Measurements from ENCODE around the gene ZBTB20. TPM values are rescaled to one million over a fixed set of nuclear protein-coding genes. Genes with fewer than 3 reads are reported as not detected.

Gene ZBTB20
- total RNA-seq, 1 donor from 2014 or later = 61.0 TPM

DNA sequence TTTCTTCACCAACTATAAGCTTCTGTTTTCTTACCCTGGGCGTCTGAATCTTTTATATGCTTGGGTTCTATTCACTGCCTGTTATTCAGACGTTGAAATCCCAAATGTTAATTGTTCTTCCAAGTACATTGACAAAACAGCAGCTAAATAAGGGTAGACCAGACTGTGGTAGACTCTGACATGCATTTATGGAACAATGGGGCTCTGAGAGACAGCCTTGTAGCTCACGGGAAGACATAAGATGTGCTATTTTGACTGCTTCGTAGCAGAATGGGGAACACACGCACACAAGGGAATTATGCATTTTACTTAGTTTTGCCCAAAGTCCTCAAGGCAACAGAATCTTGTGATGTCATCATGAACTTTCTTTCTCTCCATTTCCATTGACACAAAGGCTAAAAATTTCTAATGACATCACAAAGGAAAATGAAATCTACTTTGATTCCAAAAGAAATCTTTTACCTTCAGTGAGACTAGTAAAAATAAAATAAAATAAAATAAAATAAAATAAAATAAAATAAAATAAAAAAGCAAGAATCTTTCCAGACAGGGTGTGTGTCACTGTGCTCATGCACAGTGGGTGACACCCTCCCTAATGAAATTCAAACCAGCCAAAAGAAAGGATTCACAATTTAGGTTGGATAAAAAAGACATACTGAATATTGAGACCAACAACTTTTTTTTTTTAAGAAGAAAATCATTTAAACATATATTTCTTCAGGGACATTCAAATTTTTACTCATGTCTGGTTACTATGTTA, 346.6 kb downstream of the ZBTB20 start:
- no peak for ATAC-seq

DNA sequence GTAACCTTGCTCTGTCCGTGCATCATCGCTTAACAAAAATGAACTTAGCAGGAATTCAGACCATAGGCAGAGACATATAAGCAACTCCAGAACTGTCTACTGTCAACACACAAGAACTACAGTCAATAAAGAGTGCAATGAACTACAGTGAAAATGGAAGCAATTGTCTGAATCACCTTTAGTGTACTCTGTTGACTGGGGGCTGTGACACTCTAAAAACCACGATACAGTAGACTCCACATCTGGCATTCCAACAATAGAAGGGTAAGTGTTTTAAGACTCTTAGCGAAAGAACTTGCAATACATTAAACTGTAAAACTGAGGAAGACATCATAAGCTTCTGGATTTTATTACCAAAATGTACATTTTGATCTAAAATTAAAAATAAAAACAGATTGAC, 347.3 kb downstream of the ZBTB20 start:
- TF ChIP-seq, protein P1, sequence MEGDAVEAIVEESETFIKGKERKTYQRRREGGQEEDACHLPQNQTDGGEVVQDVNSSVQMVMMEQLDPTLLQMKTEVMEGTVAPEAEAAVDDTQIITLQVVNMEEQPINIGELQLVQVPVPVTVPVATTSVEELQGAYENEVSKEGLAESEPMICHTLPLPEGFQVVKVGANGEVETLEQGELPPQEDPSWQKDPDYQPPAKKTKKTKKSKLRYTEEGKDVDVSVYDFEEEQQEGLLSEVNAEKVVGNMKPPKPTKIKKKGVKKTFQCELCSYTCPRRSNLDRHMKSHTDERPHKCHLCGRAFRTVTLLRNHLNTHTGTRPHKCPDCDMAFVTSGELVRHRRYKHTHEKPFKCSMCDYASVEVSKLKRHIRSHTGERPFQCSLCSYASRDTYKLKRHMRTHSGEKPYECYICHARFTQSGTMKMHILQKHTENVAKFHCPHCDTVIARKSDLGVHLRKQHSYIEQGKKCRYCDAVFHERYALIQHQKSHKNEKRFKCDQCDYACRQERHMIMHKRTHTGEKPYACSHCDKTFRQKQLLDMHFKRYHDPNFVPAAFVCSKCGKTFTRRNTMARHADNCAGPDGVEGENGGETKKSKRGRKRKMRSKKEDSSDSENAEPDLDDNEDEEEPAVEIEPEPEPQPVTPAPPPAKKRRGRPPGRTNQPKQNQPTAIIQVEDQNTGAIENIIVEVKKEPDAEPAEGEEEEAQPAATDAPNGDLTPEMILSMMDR (IDR thresholded peaks at IDR 0.05) = no peak
- H3K27me3 ChIP-seq = no peaks in the 10 kb centered on the region
- no peaks in the 10 kb centered on the region for H3K36me3 ChIP-seq
- DNase-seq (no peak), ATAC-seq (no peak)
- intact Hi-C loops (cut with DNase I) = no loop called here
- H3K4me1 ChIP-seq = no peaks in the 10 kb centered on the region
- H3K4me3 ChIP-seq = no peak overlapping the region
- no peaks in the 10 kb centered on the region for H3K9me3 ChIP-seq
- H3K27ac ChIP-seq = no peak overlapping the region

More for the DNA sequence above, 346.6 kb downstream of the ZBTB20 start:
- TF ChIP-seq, protein P1 (IDR thresholded peaks at IDR 0.05) = no peak
- no peaks in the 10 kb centered on the region for H3K27me3 ChIP-seq
- H3K4me1 ChIP-seq = no peaks in the 10 kb centered on the region
- no peaks in the 10 kb centered on the region for H3K9me3 ChIP-seq
- intact Hi-C loops (cut with DNase I) = no loop called here
- H3K4me3 ChIP-seq = no peak overlapping the region
- H3K36me3 ChIP-seq = no peaks in the 10 kb centered on the region
- no peak for DNase-seq
- H3K27ac ChIP-seq = no peak overlapping the region

DNA sequence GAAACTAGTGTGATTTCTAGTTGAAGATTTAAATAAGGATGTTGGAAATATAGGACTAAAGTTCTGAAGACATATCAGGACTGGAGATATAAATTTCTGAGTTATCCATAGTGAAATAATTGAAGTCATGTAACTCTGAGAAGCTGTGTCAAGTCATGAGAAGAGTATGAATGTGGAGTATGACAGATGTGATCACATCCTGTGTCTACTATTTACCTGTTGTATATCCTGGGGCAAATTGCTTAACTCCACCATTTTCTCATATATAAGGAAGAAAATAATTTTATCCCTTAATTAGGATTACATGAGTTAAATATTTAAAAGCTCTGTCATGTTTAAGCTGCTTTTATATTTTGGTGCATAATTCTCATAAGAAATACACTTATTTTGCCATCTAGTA, 350.3 kb downstream of the ZBTB20 start:
- TF ChIP-seq, protein P1 (IDR thresholded peaks at IDR 0.05) = no peak
- ATAC-seq = no peak
- H3K27ac ChIP-seq = no peak overlapping the region

DNA sequence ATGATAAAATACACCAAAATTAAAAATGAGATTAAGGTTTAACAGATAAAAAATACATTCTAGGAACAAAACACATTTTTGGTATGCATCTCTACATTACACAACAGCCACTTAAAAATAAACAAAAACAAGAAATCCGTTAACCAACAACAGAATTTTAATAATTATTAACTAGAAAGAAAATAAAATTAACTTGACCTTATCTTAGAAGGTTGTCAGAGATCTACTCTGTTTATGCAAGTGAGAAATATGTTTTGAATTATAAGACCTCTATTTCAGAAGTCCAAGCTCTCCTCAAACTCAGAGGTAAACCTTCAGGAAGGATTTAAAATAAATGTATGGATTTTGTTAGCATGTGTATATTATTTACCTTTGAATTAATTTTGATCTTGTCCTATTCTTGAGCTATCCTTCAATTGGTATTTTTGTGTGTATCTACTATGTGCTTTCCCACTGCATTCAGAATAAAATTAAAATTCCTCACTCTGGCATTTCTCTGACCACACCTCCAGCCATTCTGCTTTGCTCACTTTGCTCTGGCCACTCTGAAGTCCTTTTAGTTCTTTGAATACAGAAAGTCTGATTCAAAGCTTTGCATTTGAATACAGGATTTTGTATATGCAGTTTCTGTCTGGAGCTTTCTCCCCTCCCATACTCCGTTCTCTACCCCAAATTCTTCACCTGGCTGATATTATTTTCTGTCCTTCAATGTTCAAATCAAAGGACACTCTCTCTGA, 352.0 kb downstream of the ZBTB20 start:
- TF ChIP-seq, protein P1 (IDR thresholded peaks at IDR 0.05) = no peak
- H3K27me3 ChIP-seq = no peaks in the 10 kb centered on the region
- no peak for ATAC-seq
- DNase-seq = no peak
- no peaks in the 10 kb centered on the region for H3K36me3 ChIP-seq
- H3K4me1 ChIP-seq = no peaks in the 10 kb centered on the region
- H3K27ac ChIP-seq = no peak overlapping the region
- no peak overlapping the region for H3K4me3 ChIP-seq
- no peaks in the 10 kb centered on the region for H3K9me3 ChIP-seq
- intact Hi-C loops (cut with DNase I) = no loop called here

More for the DNA sequence above, 350.3 kb downstream of the ZBTB20 start:
- Histone ChIP-seq H3K9me3 (no peaks in the 10 kb centered on the region), H3K4me3 (no peak overlapping the region), H3K4me1 (no peaks in the 10 kb centered on the region), H3K27me3 (no peaks in the 10 kb centered on the region), H3K36me3 (no peaks in the 10 kb centered on the region)
- intact Hi-C loops (cut with DNase I) = no loop called here
- no peak for DNase-seq

DNA sequence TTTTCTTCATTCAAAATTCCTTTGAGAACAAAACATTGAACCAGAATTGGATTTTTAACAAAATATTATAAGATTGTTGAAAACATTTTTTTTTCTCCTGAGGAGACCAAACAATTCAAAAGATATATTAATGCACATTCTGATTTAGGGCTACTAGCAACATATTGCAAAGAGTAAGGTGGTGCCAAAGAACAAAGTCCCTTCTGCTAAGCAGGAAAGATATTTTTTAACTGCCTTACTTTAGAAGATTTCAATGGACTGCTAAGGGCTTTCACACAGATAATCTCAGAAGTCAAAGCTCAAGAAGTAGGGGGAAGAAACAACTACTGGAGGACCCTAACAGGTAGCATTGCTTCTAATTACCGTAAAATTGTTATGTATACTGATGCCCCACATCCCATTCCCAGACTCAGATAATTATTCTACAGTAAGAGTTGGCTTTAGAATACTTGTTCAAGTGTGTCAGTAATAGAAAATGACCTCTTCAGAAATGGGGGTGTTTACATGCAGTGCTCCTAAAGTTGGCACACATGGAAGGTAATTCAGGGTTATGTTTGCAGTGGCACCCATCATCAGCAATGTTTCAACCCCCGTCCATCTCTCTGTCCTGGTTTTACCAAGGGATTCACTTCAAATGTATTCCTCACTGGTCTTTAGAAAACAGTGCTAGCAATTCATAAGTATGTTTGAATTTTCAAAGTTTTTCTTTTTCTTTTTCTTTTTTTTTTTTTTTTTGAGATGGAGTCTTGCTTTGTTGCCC, 354.7 kb downstream of the ZBTB20 start:
- no peak overlapping the region for H3K27ac ChIP-seq
- no peaks in the 10 kb centered on the region for H3K4me1 ChIP-seq
- no peaks in the 10 kb centered on the region for H3K9me3 ChIP-seq
- no peak for DNase-seq
- no peak for ATAC-seq
- no peaks in the 10 kb centered on the region for H3K36me3 ChIP-seq
- intact Hi-C loops (cut with DNase I) = no loop called here
- TF ChIP-seq, protein P1 (IDR thresholded peaks at IDR 0.05) = no peak
- H3K27me3 ChIP-seq = no peaks in the 10 kb centered on the region
- no peak overlapping the region for H3K4me3 ChIP-seq

Data from upper lobe of right lung (tissue), 1 donor.